ENCODE data around the gene ZSWIM8. TPM values are rescaled to one million over a fixed set of nuclear protein-coding genes. Genes with fewer than 3 reads are reported as not detected.

Gene ZSWIM8
- total RNA-seq, 2 donors from 2014 or later, result 126 to 144 TPM

DNA sequence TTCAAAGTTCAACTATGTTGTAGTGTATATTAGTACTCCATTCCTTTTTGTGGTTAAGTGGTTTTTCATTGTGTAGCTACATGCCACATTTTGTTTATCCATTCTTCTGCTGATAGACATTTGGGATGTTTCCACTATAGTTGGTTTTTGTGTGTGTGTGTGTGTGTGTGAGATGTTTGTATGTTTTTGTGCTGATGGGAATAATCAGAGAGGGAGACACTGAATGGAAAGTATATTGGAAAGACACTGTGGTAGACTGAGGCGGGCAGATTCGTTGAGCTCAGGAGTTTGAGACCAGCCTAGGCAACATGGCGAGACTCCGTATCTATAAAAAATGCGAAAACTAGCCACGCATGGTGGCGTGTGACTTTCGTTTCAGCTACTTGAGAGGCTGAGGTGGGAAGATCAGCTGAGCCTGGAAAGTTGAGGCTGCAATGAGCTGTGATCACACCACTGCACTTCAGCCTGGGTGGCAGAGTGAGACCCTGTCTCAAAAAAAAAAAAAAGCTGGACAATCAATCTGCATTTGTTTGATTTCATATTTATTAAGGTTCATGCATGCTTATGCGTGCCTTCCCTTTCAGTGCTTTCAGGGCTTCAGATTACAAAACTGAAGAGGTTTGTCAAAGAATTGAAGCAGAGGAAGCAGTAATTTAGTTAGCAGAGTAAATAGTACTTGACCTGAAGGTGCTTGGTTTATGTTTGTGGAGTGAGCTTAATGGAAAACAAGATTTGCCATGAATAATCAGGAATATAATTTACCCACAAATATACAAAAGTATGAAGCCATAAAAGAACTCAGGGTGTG, 26.5 kb upstream of the ZSWIM8 start:
- no peak overlapping the region for H3K27ac ChIP-seq
- no peak for DNase-seq (ENCODE audit: low spot score)
- H3K9me3 ChIP-seq, result no peaks in the 10 kb centered on the region
- TF ChIP-seq, protein P1, sequence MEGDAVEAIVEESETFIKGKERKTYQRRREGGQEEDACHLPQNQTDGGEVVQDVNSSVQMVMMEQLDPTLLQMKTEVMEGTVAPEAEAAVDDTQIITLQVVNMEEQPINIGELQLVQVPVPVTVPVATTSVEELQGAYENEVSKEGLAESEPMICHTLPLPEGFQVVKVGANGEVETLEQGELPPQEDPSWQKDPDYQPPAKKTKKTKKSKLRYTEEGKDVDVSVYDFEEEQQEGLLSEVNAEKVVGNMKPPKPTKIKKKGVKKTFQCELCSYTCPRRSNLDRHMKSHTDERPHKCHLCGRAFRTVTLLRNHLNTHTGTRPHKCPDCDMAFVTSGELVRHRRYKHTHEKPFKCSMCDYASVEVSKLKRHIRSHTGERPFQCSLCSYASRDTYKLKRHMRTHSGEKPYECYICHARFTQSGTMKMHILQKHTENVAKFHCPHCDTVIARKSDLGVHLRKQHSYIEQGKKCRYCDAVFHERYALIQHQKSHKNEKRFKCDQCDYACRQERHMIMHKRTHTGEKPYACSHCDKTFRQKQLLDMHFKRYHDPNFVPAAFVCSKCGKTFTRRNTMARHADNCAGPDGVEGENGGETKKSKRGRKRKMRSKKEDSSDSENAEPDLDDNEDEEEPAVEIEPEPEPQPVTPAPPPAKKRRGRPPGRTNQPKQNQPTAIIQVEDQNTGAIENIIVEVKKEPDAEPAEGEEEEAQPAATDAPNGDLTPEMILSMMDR (IDR thresholded peaks at IDR 0.05), result no peak
- H3K4me1 ChIP-seq (ENCODE audit: control insufficient read depth in 1 of 2, low read depth in 2 of 2), result no peaks in the 10 kb centered on the region
- no peak overlapping the region for H3K4me3 ChIP-seq
- H3K36me3 ChIP-seq, result peaks cover 44% of the 10 kb centered on the region
- no peak for ATAC-seq (ENCODE audit: insufficient number of reproducible peaks, low FRiP score, low read depth)
- H3K27me3 ChIP-seq (replicated peaks; ENCODE audit: insufficient read depth), result no peaks in the 10 kb centered on the region

DNA sequence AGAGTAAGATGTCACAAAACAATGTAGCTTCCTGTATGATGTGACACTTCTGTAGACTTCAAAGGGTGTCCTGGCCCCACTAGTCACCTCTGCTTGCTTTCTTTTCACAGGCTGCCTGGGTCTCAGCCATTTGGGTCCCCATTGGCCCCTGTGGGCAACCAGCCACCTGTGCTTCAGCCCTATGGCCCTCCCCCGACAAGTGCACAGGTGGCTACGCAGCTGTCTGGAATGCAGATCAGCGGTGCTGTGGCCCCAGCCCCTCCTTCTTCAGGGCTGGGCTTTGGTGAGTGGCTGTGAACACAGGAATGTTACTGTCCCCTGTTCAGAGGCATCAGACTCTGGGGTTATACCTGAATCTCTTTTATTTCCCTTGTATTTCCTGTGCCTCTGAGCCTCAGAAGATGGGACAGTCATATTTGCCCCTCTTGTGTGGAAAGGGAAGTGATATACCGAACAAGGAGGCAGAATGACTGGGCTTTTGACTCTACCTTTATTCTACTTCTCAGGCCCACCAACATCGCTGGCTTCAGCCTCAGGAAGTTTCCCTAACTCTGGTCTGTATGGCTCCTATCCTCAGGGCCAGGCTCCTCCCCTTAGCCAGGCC, 25.8 kb upstream of the ZSWIM8 start:
- TF ChIP-seq, protein P1 (IDR thresholded peaks at IDR 0.05), result no peak
- Histone ChIP-seq H3K27ac (no peak overlapping the region), H3K4me3 (no peak overlapping the region), H3K36me3 (peaks cover 51% of the 10 kb centered on the region), H3K4me1 (ENCODE audit: control insufficient read depth in 1 of 2, low read depth in 2 of 2) (no peaks in the 10 kb centered on the region), H3K27me3 (replicated peaks; ENCODE audit: insufficient read depth) (no peaks in the 10 kb centered on the region), H3K9me3 (no peaks in the 10 kb centered on the region)
- DNase-seq (ENCODE audit: low spot score), result no peak
- ATAC-seq (ENCODE audit: insufficient number of reproducible peaks, low FRiP score, low read depth), result no peak

DNA sequence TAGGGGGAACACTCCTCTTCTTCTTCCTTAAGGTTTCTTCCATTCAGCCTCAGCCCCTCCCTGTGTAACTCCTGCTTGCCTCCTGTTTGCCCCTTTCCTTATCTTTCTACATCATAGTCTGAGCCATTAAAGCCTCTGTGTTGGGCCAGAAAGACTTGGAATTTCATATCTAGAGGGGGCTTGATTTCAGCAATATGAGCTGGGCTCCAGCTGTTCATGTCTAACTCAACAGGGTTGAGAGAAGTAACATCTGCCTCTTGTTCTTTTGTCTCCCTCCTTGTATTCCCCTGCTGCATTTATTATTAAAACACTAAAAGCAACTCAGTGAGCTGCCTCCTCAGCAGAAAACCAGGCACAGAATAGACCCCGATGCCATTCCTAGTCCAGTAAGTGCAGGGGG, 23.6 kb upstream of the ZSWIM8 start:
- Histone ChIP-seq H3K4me1 (ENCODE audit: control insufficient read depth in 1 of 2, low read depth in 2 of 2) (no peaks in the 10 kb centered on the region), H3K36me3 (peaks cover 73% of the 10 kb centered on the region), H3K27me3 (replicated peaks; ENCODE audit: insufficient read depth) (no peaks in the 10 kb centered on the region), H3K9me3 (no peaks in the 10 kb centered on the region), H3K4me3 (no peak overlapping the region), H3K27ac (no peak overlapping the region)
- TF ChIP-seq, protein P1 (IDR thresholded peaks at IDR 0.05), result no peak
- no peak for ATAC-seq (ENCODE audit: insufficient number of reproducible peaks, low FRiP score, low read depth)
- no peak for DNase-seq (ENCODE audit: low spot score)

DNA sequence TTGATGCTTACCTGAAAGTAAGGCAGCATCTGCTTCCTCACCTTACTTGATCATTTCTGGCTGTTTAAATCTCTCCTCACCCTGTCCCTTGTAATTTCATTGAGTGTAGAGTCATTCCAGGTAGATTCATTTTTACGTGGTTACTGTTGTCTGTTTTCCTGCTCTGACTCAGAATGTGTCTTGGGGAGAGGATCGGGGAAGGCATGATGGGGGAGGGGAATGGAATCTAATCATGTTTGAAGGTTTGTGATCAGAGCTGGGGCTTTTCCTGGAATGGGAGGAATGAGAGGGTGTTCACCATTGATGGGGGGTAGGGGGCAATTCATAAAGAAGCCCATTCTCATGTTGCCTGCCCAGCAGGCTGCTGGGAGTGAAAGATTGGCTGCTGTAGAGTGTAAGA, 22.5 kb upstream of the ZSWIM8 start:
- Histone ChIP-seq H3K4me1 (ENCODE audit: control insufficient read depth in 1 of 2, low read depth in 2 of 2) (no peaks in the 10 kb centered on the region), H3K27me3 (replicated peaks; ENCODE audit: insufficient read depth) (no peaks in the 10 kb centered on the region), H3K36me3 (peaks cover 81% of the 10 kb centered on the region), H3K4me3 (no peak overlapping the region), H3K27ac (no peak overlapping the region), H3K9me3 (no peaks in the 10 kb centered on the region)
- ATAC-seq (ENCODE audit: insufficient number of reproducible peaks, low FRiP score, low read depth) (no peak), DNase-seq (ENCODE audit: low spot score) (no peak)
- TF ChIP-seq, protein P1 (IDR thresholded peaks at IDR 0.05), result no peak

DNA sequence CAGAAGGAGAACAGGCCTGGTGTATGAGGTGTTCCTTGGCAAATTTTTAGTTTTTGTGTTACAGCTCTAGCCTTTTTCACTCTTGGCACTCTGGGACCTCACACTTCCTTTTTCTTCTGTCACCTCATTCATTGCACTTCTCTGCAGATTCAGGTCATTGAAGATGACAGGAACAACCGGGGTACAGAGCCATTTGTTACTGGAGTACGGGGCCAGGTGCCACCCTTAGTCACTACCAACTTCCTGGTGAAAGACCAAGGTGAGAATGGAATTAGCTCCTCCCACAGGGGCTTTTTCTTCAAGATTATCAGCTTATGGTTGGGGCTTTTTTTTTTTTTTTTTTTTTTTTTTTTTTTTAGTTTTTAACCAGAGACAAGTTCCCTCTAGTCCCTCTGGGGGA, 22.1 kb upstream of the ZSWIM8 start:
- TF ChIP-seq, protein P1 (IDR thresholded peaks at IDR 0.05), result no peak
- H3K4me3 ChIP-seq, result no peak overlapping the region
- H3K4me1 ChIP-seq (ENCODE audit: control insufficient read depth in 1 of 2, low read depth in 2 of 2), result no peaks in the 10 kb centered on the region
- peaks cover 86% of the 10 kb centered on the region for H3K36me3 ChIP-seq
- no peaks in the 10 kb centered on the region for H3K9me3 ChIP-seq
- no peak overlapping the region for H3K27ac ChIP-seq
- H3K27me3 ChIP-seq (replicated peaks; ENCODE audit: insufficient read depth), result no peaks in the 10 kb centered on the region
- DNase-seq (ENCODE audit: low spot score) (no peak), ATAC-seq (ENCODE audit: insufficient number of reproducible peaks, low FRiP score, low read depth) (no peak)
